Cardiac septum (tissue), 1 donor: ENCODE results near the gene ELMOD3. TPM values are rescaled to one million over a fixed set of nuclear protein-coding genes. Genes with fewer than 3 reads are reported as not detected.
"Not testable (repeated sequence)": the region's sequence is repeated elsewhere in the genome, so short reads cannot be mapped to it uniquely, and the experiment has no call there.

Experiments used
- DNase-seq: peaks from one replicate; pipeline ENCODE4 v3.0.0-alpha.2; 2020; ENCODE audit warnings: low spot score
- intact Hi-C: fragments of 100-400 bp; cut with DNase I; formaldehyde crosslinking; loops from one replicate; pipeline ENCODE4 v1.14.0; 2022
- total RNA-seq: library from RNA; stranded (reverse); fragmentation: NEBNext Ultra II Directional; extraction: Animal tissue kit (Norgen Biotek cat#: 25700); gene quantifications from one replicate; pipeline ENCODE4 v1.2.1, GENCODE V29; 2021
- donor health status: DM: no; HTN: no; CAD: no.

Gene ELMOD3
- total RNA-seq, 1 donor from 2014 or later = 9.8 TPM

- DNase-seq = no peak
- intact Hi-C loops = no loop called here
Observed at GRCh38 chr2:85396531-85397470, 42.2 kb downstream of the ELMOD3 start.

GRCh38 chr2:85397925-85398331 is 43.4 kb downstream of the ELMOD3 start:
- DNase-seq = no peak
- intact Hi-C loops = no loop called here

GRCh38 chr2:85398426-85399182 is 44.0 kb downstream of the ELMOD3 start:
- no peak for DNase-seq
- intact Hi-C loops = no loop called here

- intact Hi-C loops = no loop called here
- DNase-seq = no peak
Observed at GRCh38 chr2:85399183-85399455, 44.5 kb downstream of the ELMOD3 start.

- intact Hi-C loops = no loop called here
Observed at GRCh38 chr2:85400023-85400422, 45.5 kb downstream of the ELMOD3 start.

GRCh38 chr2:85400541-85401463 is 46.2 kb downstream of the ELMOD3 start:
- intact Hi-C loops = no loop called here
- DNase-seq = no peak

More at GRCh38 chr2:85400023-85400422, 45.5 kb downstream of the ELMOD3 start:
- no peak for DNase-seq

GRCh38 chr2:85401464-85401805 is 46.9 kb downstream of the ELMOD3 start:
- intact Hi-C loops = no loop called here
- DNase-seq = no peak

GRCh38 chr2:85401844-85402243 is 47.3 kb downstream of the ELMOD3 start:
- no peak for DNase-seq
- intact Hi-C loops = no loop called here

GRCh38 chr2:85405201-85406059 is 50.9 kb downstream of the ELMOD3 start:
- peak; percentile 84 for DNase-seq
- intact Hi-C loops = no loop called here

GRCh38 chr2:85409845-85410583 is 55.4 kb downstream of the ELMOD3 start, which contains the start of gene CAPG:
Gene CAPG (minus strand): TSS chr2:85410366. CDS start chr2:85402145, 8,221 bp downstream.
- peak; percentile 92 for DNase-seq
- intact Hi-C loops = no loop called here

- no peak for DNase-seq
- intact Hi-C loops = no loop called here
Observed at GRCh38 chr2:85410584-85411404, 56.2 kb downstream of the ELMOD3 start.

- intact Hi-C loops = no loop called here
- no peak for DNase-seq
Observed at GRCh38 chr2:85411405-85411748, 56.8 kb downstream of the ELMOD3 start.

GRCh38 chr2:85413592-85414420 is 59.2 kb downstream of the ELMOD3 start:
- DNase-seq = no peak

GRCh38 chr2:85414421-85414759 is 59.8 kb downstream of the ELMOD3 start:
- DNase-seq, intact Hi-C loops: not testable (repeated sequence)

More at GRCh38 chr2:85413592-85414420, 59.2 kb downstream of the ELMOD3 start:
- intact Hi-C loops = no loop called here

GRCh38 chr2:85414761-85415553 is 60.4 kb downstream of the ELMOD3 start:
- DNase-seq = no peak
- intact Hi-C loops = no loop called here
